GM19238 (cell line): ENCODE data around the gene KCND3.

Experiments used
- DNase-seq: peaks from one replicate; pipeline ENCODE4 v3.0.0; 2011; ENCODE audit warnings: low spot score; ENCODE audit not compliant: insufficient read length

KCND3 gene

DNA sequence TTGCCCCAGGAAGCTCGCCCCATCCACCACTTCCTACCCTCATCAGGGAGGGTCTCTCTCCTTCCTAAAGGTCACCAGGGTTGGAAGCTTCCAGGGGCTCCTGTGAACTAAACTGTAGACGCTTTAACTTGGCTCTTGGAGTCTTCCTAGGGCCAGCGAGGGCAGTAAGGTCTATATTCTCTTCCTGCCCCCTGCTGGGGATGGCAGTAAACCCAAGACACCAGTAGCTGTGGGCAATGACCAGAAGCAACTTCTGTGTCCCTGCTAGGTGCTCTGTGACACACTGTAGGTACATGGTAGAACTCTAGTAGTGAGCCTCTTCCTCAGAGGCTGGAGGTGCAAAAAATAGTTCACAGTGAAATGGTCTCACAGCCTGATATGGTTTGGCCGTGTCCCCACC, 30.0 kb downstream of the KCND3 start:
- no peak for DNase-seq

- DNase-seq, result no peak
Measured at GRCh38 chr1:111958851-111959250, 30.6 kb downstream of the KCND3 start.

GRCh38 chr1:111958075-111958474, 31.4 kb downstream of the KCND3 start:
- no peak for DNase-seq

- DNase-seq, result no peak
Measured at GRCh38 chr1:111956155-111956771, 33.2 kb downstream of the KCND3 start.

GRCh38 chr1:111955755-111956154, 33.7 kb downstream of the KCND3 start:
- no peak for DNase-seq

GRCh38 chr1:111953797-111954196, 35.7 kb downstream of the KCND3 start:
- DNase-seq, result no peak

DNA sequence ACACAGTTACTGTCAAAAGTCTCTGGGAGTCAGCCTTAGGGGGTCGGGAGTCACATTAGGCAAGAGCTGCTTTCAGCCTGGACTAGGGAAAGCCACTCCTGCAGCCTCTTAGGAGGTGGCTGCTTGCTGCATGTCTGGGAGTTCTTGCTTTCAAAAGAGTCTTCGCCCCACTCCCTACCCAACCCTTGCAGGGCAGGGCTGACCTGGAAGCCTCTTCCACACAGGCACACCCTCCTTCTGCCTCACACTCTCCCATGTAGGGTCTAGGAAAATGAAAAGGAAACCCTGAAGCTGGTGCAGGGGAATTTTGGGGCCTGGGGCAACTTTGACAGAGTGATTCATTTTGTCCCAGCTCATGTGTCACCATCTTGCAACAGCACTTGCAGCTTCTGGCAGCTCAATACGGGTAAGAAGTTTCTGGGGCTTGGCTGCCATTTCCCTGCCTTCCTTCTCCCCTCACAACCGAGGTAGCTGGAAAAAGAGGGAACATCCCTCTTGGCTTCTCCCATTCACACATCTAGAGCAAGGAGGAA, 37.3 kb downstream of the KCND3 start:
- no peak for DNase-seq

DNA sequence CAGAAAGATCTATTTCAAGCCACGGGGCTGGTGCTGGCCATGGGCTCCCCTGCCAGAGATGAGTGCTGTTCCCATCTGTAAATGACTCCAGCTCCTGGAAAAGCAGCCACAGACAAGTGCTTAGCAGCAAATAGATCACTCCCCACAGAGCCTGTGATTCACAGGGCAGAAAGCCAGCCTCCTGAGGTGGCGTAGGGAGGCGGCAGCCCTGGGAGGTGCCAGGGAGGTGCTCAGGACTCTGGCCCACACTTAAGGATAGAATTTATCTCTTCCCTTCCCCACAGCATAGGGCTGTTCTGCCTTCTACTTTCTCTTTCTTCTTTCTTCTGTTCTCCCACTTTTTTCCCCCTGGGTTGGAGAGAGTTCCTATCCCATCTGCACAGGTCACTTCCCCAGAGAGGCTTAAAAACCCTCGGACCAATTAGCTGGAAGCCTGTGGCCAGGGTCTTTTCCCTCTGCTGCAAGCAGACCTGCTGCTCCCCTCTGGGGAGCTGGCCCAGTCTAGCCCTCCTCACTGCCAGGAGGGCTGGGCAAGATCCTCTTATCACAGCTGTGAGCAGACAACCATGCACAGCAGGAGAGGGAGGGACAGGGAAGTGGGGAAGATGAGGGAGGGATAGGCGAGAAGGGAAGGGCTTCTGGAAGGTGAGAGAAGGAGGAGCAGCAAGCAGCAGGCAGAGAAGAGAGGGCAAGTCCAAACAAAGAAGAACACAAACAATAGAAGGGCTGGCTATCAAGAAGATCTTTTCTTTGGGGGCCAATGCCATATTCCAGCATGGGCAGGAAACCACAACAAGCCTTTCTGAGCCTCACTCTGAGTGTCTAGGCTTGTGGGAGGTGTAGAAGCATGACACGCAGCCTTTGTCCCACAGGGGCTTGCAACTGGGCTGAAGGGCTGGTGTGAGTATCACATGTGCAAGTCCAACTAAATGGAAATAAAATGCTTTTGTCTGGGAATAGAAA, 41.0 kb downstream of the KCND3 start:
- DNase-seq, result no peak

- DNase-seq, result no peak
Measured at GRCh38 chr1:111943846-111944749, 45.4 kb downstream of the KCND3 start.

- no peak for DNase-seq
Measured at GRCh38 chr1:111943066-111943465, 46.4 kb downstream of the KCND3 start.

DNA sequence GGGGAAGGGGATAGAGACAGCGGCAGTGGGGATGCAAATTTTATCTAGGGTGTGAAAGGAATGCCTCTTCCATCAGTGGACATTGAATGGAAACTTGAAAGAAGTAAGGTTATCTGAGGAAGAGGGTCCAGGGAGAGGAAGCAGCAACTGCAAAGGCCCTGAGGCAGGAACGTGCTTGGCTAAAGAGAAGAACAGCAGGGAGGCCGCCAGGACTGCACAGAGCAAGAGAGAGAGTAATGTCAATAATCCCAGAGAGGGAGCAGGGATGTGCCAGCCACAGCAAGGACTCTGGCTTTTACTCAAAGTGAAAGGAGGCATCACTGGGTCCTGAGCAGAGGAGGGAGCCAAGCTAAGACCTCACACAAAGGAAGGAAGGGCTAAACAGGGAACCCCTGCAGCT, 50.9 kb downstream of the KCND3 start:
- no peak for DNase-seq

GRCh38 chr1:111938123-111938522, 51.3 kb downstream of the KCND3 start:
- DNase-seq, result no peak

DNA sequence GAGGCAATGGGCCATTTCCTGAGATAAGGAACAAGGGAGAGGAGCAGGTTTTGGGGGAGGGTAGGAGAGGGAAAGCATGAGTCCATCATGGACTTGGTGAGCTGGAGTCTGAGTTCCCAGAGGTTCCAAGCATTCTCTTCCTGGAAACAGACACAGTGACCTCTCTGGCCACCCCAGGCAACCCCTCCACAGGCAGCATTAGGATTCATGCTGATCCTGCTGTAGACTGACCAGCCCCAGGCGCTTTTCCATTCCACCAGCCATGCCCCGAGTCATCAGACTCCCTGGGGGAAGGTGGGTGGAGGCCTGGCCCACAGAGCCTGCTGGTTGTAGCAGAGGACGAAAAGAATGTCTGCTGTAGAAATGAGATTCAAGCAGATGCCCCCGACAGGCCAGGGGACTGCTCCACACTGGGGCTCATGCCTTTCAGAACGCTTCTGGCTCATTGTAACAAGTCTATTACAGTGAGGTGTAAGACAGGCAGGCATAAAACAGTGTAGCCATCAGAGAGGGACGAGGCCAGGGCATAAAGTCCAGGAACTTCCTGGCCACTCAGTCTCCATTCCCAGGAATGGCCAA, 52.2 kb downstream of the KCND3 start:
- no peak for DNase-seq

DNA sequence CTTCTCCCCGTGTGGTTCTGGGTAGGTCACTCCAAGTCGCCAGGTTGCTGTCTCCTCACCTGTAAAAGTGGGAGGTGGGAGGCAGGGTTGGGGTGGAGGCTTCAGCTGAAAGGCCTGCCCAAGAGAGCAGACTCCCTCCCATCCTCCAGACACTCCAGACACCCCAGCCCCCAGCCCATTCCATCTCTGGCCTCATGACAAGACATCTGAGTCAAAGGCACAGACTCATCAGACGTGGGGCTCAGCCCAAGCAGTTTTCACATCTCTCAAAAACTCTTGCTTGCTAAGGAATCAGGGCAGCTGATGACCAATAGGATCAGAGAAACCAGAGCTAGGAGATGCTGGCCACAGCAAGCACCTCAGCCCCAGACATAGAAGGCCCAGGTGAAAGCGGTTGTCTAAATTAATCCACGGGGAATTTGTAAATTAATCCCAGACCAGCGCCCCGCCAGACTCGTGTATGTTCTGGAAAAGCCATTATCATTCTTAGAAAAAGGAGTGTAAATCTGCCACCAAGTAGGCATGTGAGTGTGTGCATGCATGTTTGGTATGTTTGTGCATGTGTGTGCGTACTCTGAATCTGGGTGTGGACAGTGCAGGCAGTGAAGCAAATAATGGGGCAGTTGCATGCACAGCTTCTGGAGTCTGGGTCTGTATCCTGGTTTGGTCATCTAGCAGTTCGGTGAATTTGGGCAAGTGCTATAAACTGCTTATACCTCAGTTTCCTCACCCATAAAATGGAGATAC, 55.2 kb downstream of the KCND3 start:
- DNase-seq, result no peak

DNA sequence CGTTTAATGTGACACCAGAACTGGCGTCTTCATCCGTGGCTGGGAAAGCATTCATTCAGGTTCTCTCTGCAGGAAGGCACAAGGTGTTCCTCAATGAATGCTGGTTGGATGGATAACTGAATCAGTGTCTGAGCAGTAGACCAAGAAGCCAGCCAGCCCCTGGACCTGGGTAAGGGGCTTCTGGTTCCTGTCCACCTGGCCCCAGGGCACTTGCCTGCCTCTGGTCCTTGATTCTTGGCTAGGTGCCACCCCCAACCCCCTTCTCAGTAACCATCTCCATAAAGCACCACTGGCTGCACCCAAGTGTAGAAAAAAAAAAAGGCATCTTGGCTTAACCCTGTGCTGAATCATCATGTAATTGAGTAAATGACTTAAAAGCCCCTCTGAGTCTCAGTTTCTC, 59.1 kb downstream of the KCND3 start:
- no peak for DNase-seq

DNA sequence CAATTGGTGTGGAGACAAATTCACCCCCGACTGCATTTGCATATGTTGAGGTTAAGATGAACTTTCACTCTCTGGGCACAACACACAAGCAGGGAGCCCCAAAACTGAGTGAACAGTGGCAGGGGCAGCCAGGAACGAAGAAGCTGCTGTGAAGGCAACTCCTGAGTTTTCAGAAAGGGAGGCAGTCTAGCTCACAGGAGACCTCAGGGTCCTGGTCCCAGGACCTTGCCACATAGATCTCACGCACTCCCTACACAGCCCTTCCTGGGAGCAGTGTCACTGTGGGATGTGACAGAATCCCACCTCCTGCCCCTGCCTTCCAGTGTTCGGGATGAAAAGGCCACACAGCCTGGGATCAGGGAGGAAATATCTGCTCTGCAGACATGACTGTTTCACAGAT, 60.9 kb downstream of the KCND3 start:
- no peak for DNase-seq

GRCh38 chr1:111927652-111928051, 61.8 kb downstream of the KCND3 start:
- no peak for DNase-seq

- DNase-seq, result no peak
Measured at GRCh38 chr1:111924786-111925185, 64.7 kb downstream of the KCND3 start.

DNA sequence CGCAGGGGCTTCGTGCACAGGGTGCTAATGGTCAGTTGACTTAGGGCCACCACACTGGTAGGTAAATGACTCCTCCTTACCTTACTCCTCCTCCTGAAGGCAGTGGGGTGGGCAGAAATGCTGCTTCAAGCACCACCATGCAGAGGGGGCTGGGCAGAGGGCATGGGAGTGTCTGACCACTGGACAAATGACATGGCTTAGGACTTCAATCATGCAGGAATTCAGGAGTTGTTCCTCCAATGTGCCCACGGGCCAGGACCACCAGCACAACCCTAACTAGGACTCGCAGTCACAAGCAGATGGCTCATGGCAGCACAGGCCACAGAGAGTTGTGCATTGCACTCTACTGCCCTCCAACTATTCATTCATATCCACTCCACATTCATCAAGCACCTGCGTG, 65.7 kb downstream of the KCND3 start:
- no peak for DNase-seq

- DNase-seq, result no peak
Measured at GRCh38 chr1:111921948-111922347, 67.5 kb downstream of the KCND3 start.
